Urothelium cell line (cell line): ENCODE results near the gene QSOX2.

Experiments
- DNase-seq: peaks from one replicate; pipeline ENCODE4 v3.0.0; 2011; ENCODE audit warnings: low spot score, mixed read lengths
- FAIRE-seq: peaks from 2 replicates; lab custom pipeline; 2011; peaks lifted over from hg19 to GRCh38; lab: Jason Lieb, UNC

The QSOX2 gene

GRCh38 chr9:136254381-136255165, 9.0 kb upstream of the QSOX2 start:
- DNase-seq (peak; percentile 23), FAIRE-seq (no peak)

GRCh38 chr9:136253246-136254130, 7.9 kb upstream of the QSOX2 start:
- DNase-seq, result no peak
- FAIRE-seq, result no peak

- FAIRE-seq, result no peak
- DNase-seq, result no peak
Observed at GRCh38 chr9:136252846-136253245, 7.2 kb upstream of the QSOX2 start.

- no peak for DNase-seq
- no peak for FAIRE-seq
Observed at GRCh38 chr9:136252281-136252680, 6.7 kb upstream of the QSOX2 start.

GRCh38 chr9:136251264-136252115, 5.9 kb upstream of the QSOX2 start:
- no peak for FAIRE-seq
- no peak for DNase-seq

GRCh38 chr9:136250676-136251075, 5.1 kb upstream of the QSOX2 start:
- FAIRE-seq (no peak), DNase-seq (no peak)

- FAIRE-seq, result no peak
Observed at GRCh38 chr9:136249877-136250559, 4.4 kb upstream of the QSOX2 start.

GRCh38 chr9:136248951-136249876, 3.6 kb upstream of the QSOX2 start:
- FAIRE-seq, result no peak
- DNase-seq, result no peak

More at GRCh38 chr9:136249877-136250559, 4.4 kb upstream of the QSOX2 start:
- no peak for DNase-seq

- FAIRE-seq (no peak), DNase-seq (no peak)
Observed at GRCh38 chr9:136247947-136248637, 2.5 kb upstream of the QSOX2 start.

GRCh38 chr9:136247551-136247916, 1.9 kb upstream of the QSOX2 start:
- DNase-seq (no peak), FAIRE-seq (no peak)

GRCh38 chr9:136246849-136247550, 1.4 kb upstream of the QSOX2 start:
- DNase-seq (no peak), FAIRE-seq (no peak)

- FAIRE-seq (no peak), DNase-seq (no peak)
Observed at GRCh38 chr9:136244969-136245218, 718 bp downstream of the QSOX2 start.

- FAIRE-seq (no peak), DNase-seq (no peak)
Observed at GRCh38 chr9:136244122-136244968, 1.3 kb downstream of the QSOX2 start.

GRCh38 chr9:136243631-136244030, 2.0 kb downstream of the QSOX2 start:
- DNase-seq (no peak), FAIRE-seq (no peak)

GRCh38 chr9:136242918-136243525, 2.6 kb downstream of the QSOX2 start:
- DNase-seq (no peak), FAIRE-seq (no peak)

- FAIRE-seq (no peak), DNase-seq (no peak)
Observed at GRCh38 chr9:136242248-136242647, 3.4 kb downstream of the QSOX2 start.

GRCh38 chr9:136241542-136241941, 4.1 kb downstream of the QSOX2 start:
- FAIRE-seq (no peak), DNase-seq (no peak)
